Posterior cingulate gyrus (tissue), 11 donors: ENCODE measurements around the gene FOXI2.

ENCODE experiments used
- DNase-seq, 10 donors: peaks; one replicate each; pipeline versions ENCODE4 v3.0.0 to v3.0.0-alpha.2; 2020 to 2021; ENCODE audit warnings: mixed read lengths in 3 of 10
- intact Hi-C: fragments of 100-400 bp; cut with DNase I; formaldehyde crosslinking; loops from one replicate; pipeline ENCODE4 v1.15.1; 2023

Gene FOXI2

GRCh38 chr10:127739908-127740307, 2.9 kb downstream of the FOXI2 start:
- intact Hi-C loops = no loop called here
- no peak for DNase-seq

- intact Hi-C loops = no loop called here
- no peak for DNase-seq
Observed at GRCh38 chr10:127740596-127740995, 3.6 kb downstream of the FOXI2 start.

GRCh38 chr10:127743205-127743604, 6.2 kb downstream of the FOXI2 start:
- intact Hi-C loops = no loop called here
- DNase-seq = no peak

GRCh38 chr10:127744956-127745355, 8.0 kb downstream of the FOXI2 start:
- DNase-seq = no peak
- intact Hi-C loops = no loop called here

- no peak for DNase-seq
- intact Hi-C loops = no loop called here
Observed at GRCh38 chr10:127745861-127746260, 8.9 kb downstream of the FOXI2 start.

- intact Hi-C loops = no loop called here
- no peak for DNase-seq
Observed at GRCh38 chr10:127755753-127756152, 18.8 kb downstream of the FOXI2 start.

GRCh38 chr10:127756264-127756663, 19.3 kb downstream of the FOXI2 start:
- intact Hi-C loops = no loop called here
- no peak for DNase-seq

- no peak for DNase-seq
- intact Hi-C loops = no loop called here
Observed at GRCh38 chr10:127757033-127757432, 20.0 kb downstream of the FOXI2 start.

- intact Hi-C loops = no loop called here
- no peak for DNase-seq
Observed at GRCh38 chr10:127759276-127759675, 22.3 kb downstream of the FOXI2 start.

- no peak for DNase-seq
Observed at GRCh38 chr10:127762925-127763324, 25.9 kb downstream of the FOXI2 start.

GRCh38 chr10:127774766-127775559, 38.0 kb downstream of the FOXI2 start:
- DNase-seq = no peak
- intact Hi-C loops = no loop called here

More at GRCh38 chr10:127762925-127763324, 25.9 kb downstream of the FOXI2 start:
- intact Hi-C loops = no loop called here

- intact Hi-C loops = no loop called here
- DNase-seq = no peak
Observed at GRCh38 chr10:127776816-127777215, 39.8 kb downstream of the FOXI2 start.

- no peak for DNase-seq
- intact Hi-C loops = no loop called here
Observed at GRCh38 chr10:127781412-127781811, 44.4 kb downstream of the FOXI2 start.

GRCh38 chr10:127787873-127788272, 50.9 kb downstream of the FOXI2 start:
- intact Hi-C loops = no loop called here

GRCh38 chr10:127790066-127790624, 53.2 kb downstream of the FOXI2 start:
- DNase-seq = no peak
- intact Hi-C loops = no loop called here

More at GRCh38 chr10:127787873-127788272, 50.9 kb downstream of the FOXI2 start:
- no peak for DNase-seq
